Spleen (tissue), 7 donors: ENCODE measurements around the gene ACVRL1.

Experiments used
- CTCF ChIP-seq, 11 experiments: fragments of 200-600 bp in 7 of 11; fragments of 450-650 bp in 4 of 11; sonication (generic) in 4 of 11; IDR thresholded peaks in 8 of 11; conservative IDR thresholded peaks in 3 of 11; 1 replicate in 7 of 11; 2 replicates in 4 of 11; pipeline versions ENCODE4 v1.4.0 to v1.8.0; 2016 to 2021; ENCODE audit warnings: antibody characterized with exemption in 11 of 11, inconsistent platforms in 4 of 11, mild to moderate bottlenecking in 1 of 11
- POLR2A ChIP-seq, 3 donors: fragments of 450-650 bp; IDR thresholded peaks; one replicate each; pipeline ENCODE4 v1.5.1; 2017; ENCODE audit warnings: antibody characterized with exemption in 3 of 3, mild to moderate bottlenecking in 1 of 3
- POLR2AphosphoS5 ChIP-seq, 3 donors: sonication (generic); formaldehyde crosslinking; IDR thresholded peaks; one replicate each; pipeline ENCODE4 v1.5.1; 2017; ENCODE audit warnings: antibody characterized with exemption in 3 of 3
- donor health status: DM: no; HTN: no; CAD: no; lungs with moderate emphysema.
- donor health status: DM: no; HTN: no; CAD: no.
- donor health status: DM: no; HTN: no; CAD: no.

- TF ChIP-seq CTCF (IDR thresholded peaks at IDR 0.05 in 8 of 11, conservative IDR thresholded peaks at IDR 0.05 in 3 of 11) (no peak), POLR2A (IDR thresholded peaks at IDR 0.05) (no peak), POLR2AphosphoS5 (IDR thresholded peaks at IDR 0.05) (no peak)
These were observed 8.8 kb upstream of the ACVRL1 start for GRCh38 chr12:51898506-51898905.
